Embryonic facial prominence (tissue), 1 donor: ENCODE results near the gene COL5A1.
A peak's percentile ranks its signal among the peaks of the same experiment; 100 is the strongest.

ENCODE experiments used
- DNase-seq: peaks from one replicate; pipeline ENCODE4 v3.0.0-alpha.2; 2016; ENCODE audit errors: extremely low spot score

COL5A1 gene

GRCh38 chr9:134787601-134788531, 146.3 kb downstream of the COL5A1 start:
- no peak for DNase-seq

- no peak for DNase-seq
Observed at GRCh38 chr9:134789168-134789567, 147.6 kb downstream of the COL5A1 start.

GRCh38 chr9:134791009-134791408, 149.4 kb downstream of the COL5A1 start:
- no peak for DNase-seq

- no peak for DNase-seq
Observed at GRCh38 chr9:134792627-134793026, 151.0 kb downstream of the COL5A1 start.

GRCh38 chr9:134793288-134794188, 151.9 kb downstream of the COL5A1 start:
- DNase-seq: no peak

- no peak for DNase-seq
Observed at GRCh38 chr9:134794663-134795370, 153.2 kb downstream of the COL5A1 start.

GRCh38 chr9:134795446-134795845, 153.8 kb downstream of the COL5A1 start:
- DNase-seq: no peak

- DNase-seq: no peak
Observed at GRCh38 chr9:134796882-134797281, 155.3 kb downstream of the COL5A1 start.

- no peak for DNase-seq
Observed at GRCh38 chr9:134800791-134801339, 159.3 kb downstream of the COL5A1 start.

GRCh38 chr9:134802216-134802795, 160.7 kb downstream of the COL5A1 start:
- DNase-seq: no peak

GRCh38 chr9:134804871-134805270, 163.3 kb downstream of the COL5A1 start:
- no peak for DNase-seq

- no peak for DNase-seq
Observed at GRCh38 chr9:134807716-134808446, 166.3 kb downstream of the COL5A1 start.

- DNase-seq: no peak
Observed at GRCh38 chr9:134808447-134808792, 166.8 kb downstream of the COL5A1 start.

GRCh38 chr9:134809292-134809691, 167.7 kb downstream of the COL5A1 start:
- DNase-seq: no peak

- no peak for DNase-seq
Observed at GRCh38 chr9:134809826-134810225, 168.2 kb downstream of the COL5A1 start.

GRCh38 chr9:134811079-134811672, 169.6 kb downstream of the COL5A1 start:
- no peak for DNase-seq

GRCh38 chr9:134811673-134812342, 170.2 kb downstream of the COL5A1 start:
- peak; percentile 70 for DNase-seq

- no peak for DNase-seq
Observed at GRCh38 chr9:134812343-134812673, 170.7 kb downstream of the COL5A1 start.

GRCh38 chr9:134813841-134814240, 172.2 kb downstream of the COL5A1 start:
- DNase-seq: no peak
